SU-DHL-6 (cell line): ENCODE data around the gene SRGAP1.

Experiments used
- CTCF ChIP-seq: fragments of 200-600 bp; sonication (generic); IDR thresholded peaks from one replicate; pipeline ENCODE4 v1.5.1; 2017; ENCODE audit warnings: antibody characterized with exemption, mild to moderate bottlenecking, low read length, moderate library complexity; ENCODE audit not compliant: insufficient read depth, poor library complexity, severe bottlenecking
- EZH2phosphoT487 ChIP-seq: fragments of 200-600 bp; sonication (generic), shearing (Covaris generic); conservative IDR thresholded peaks from 2 replicates; pipeline ENCODE4 v1.6.1; 2018; ENCODE audit warnings: mild to moderate bottlenecking, antibody characterized with exemption, low read length, moderate library complexity, mixed read lengths

GRCh38 chr12:64066776-64067175 is 222.3 kb downstream of the SRGAP1 start:
- TF ChIP-seq CTCF (no peak), EZH2phosphoT487 (no peak)
